ENCODE measurements around the gene TPRA1.

Gene TPRA1

DNA sequence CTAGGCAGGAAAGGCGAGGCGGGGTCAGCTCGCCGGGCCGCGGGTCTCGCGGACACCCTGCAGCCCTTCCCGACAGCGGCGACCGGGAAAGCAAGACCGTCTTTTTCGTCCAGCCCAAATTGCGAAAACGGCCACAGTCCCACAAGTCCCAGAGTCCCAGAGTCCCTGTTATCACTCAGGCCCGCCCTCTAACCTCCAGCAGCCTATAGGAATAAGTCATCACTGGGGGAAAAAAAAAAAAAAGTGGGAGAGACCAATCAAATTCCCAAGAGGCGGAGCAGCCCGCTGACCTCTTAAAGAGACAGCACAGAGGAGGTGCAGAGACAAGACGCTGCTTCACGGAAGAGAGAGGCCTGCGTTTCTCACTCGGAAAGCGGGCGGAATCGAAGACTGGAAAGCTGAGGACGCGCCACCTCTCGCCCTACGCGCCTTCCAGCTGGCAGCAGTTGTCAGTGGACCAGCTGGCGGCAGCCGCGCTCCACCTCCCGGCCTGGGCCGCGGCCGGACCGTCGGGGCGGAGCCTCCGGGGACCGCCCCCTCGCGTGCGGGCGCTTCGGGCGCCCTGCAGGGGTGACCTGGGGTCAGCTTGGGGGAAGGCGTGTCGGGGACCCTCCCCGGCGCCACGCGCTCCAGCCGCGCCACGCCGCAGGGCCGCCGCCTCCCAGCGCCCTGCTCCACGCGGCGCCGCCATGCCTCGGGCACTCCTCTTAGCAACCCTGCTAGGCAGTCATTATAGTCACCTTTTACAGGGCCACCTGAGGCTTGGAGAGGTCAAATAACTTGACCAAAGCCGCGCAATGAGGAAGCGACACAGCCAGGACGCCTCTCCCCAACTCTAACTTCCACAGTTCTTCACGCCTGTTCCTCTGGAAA, at the start of gene TPRA1:
Gene TPRA1, minus strand, starts transcription at position 141 of the 873 bp plus-strand sequence. CDS start 10,587 bp downstream, outside the sequence.
- peak; percentile 97 for FAIRE-seq
- peak; percentile 86 for DNase-seq (ENCODE audit: extremely low spot score, insufficient read length, low read depth)

DNA sequence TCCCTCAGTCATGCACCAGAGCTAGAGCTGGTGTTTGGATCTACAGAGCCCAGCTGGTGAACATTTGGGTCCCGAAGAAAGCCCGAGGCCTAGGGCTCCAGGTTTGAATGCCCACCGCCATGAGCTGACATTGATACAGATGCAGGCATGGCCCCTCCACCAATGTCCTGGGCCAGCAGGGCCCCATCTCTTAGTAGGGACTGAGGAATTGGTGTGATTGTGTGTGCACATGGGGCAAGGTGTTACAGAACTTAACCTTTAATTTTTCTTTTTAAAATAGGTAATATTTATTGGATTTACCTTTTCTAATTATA, 49.5 kb upstream of the TPRA1 start:
- DNase-seq (ENCODE audit: extremely low spot score, insufficient read length, low read depth) (no peak), FAIRE-seq (no peak)

DNA sequence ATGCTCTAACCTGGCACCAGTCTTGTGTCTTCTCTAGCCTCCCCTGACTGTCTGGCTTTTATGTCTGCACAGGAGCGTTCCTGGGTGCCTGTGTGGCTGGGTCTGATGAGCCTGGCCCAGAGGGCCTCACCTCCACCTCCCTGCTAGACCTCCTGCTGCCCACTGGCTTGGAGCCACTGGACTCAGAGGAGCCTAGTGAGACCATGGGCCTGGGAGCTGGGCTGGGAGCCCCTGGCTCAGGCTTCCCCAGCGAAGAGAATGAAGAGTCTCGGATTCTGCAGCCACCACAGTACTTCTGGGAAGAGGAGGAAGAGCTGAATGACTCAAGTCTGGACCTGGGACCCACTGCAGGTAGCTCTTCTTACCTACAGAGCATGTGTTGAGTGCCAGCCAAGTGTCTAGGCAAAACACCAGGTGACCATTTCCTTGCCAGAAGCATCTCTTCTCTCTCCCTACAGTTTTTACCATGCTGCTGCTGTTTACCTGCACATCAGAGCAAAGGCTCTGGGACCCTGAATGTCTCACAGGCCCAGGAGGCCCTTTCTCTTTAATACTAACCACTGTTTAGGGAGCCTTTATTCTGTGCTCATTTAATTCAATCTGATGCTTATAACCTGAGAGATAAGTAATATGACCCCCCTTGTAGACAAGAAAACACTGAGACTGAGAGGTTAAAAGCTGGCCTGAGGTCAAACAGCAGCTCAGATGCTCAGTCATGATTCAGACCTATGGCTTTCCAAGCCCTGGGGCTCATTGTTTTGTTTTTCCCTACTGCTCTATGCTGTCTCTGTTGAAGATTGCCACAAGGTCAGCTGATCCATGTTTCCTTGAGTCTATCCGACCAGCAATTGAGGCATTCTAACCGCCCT, 48.9 kb upstream of the TPRA1 start:
- DNase-seq (ENCODE audit: extremely low spot score, insufficient read length, low read depth) (no peak), FAIRE-seq (no peak)

DNA sequence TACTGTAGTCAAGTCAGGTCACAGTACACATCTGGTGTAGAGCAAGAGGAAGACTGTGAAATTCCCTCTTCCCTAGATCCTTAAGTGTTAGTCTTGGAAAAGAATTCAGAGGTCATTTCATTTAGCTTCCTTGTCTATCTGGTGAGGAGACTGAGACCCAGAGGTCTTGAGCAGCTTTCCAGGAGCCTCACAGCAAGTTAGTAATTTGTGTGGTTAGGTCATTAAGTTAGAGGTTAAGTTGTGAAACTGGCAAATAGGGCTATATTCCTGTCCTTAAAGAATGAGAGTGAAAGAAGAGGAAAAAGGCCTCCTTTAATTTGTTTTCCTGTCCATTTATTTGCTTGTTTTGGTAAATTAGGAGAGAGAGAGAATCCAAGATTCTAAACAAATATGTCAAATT, 47.4 kb upstream of the TPRA1 start:
- no peak for DNase-seq (ENCODE audit: extremely low spot score, insufficient read length, low read depth)
- no peak for FAIRE-seq

DNA sequence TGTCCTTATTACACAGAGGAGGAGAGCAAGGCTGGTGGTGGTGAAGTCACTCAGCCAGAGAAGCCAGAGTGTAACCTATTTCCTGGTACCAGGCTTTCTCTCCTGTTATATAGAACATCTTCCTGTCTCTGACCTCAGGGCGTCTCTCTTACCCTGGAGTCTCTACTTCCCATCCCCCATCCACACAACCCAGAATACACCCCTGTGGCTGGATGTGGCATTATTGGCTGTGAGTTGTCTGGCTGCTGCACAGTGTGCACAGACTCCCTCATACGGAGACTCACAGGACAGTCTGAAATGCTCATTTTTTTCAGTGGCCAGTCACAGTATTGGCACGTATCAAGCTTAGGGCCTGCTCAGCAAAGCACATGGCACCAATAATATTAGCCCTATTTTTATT, 47.0 kb upstream of the TPRA1 start:
- DNase-seq (ENCODE audit: extremely low spot score, insufficient read length, low read depth) (no peak), FAIRE-seq (no peak)

GRCh38 chr3:127634653-127635052, 44.1 kb upstream of the TPRA1 start:
- DNase-seq (ENCODE audit: extremely low spot score, insufficient read length, low read depth) (no peak), FAIRE-seq (no peak)

- DNase-seq (ENCODE audit: extremely low spot score, insufficient read length, low read depth) (no peak), FAIRE-seq (no peak)
Measured at GRCh38 chr3:127632035-127632820, 41.7 kb upstream of the TPRA1 start.

GRCh38 chr3:127630811-127631714, 40.5 kb upstream of the TPRA1 start:
- no peak for DNase-seq (ENCODE audit: extremely low spot score, insufficient read length, low read depth)
- FAIRE-seq = no peak

GRCh38 chr3:127629467-127630403, 39.2 kb upstream of the TPRA1 start:
- FAIRE-seq (no peak), DNase-seq (ENCODE audit: extremely low spot score, insufficient read length, low read depth) (no peak)

- DNase-seq (ENCODE audit: extremely low spot score, insufficient read length, low read depth) = peak; percentile 28
- FAIRE-seq = no peak
Measured at GRCh38 chr3:127628788-127629466, 38.4 kb upstream of the TPRA1 start, which contains the start of gene PODXL2. Gene PODXL2, plus strand, starts transcription at chr3:127629185. Its CDS starts 35 bp downstream, at chr3:127629220.

DNA sequence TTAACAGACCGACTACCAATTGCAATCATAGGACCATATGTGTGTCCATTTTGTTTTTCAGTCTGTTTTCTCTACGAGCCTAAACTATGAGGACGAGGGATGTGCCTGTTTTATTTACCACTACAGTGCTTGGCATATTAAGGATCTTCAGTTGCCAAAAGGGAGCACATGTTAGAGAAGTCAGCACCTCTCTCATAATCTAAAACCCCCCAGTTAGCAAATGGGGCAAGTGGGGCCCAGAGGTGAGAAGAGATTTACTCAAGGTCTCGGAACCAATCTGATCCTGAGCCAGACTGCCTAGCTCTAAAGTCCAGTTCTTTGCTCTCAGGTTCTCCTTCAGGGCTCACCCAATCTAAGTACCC, 37.9 kb upstream of the TPRA1 start:
- DNase-seq (ENCODE audit: extremely low spot score, insufficient read length, low read depth) (no peak), FAIRE-seq (no peak)

GRCh38 chr3:127625821-127626220, 35.3 kb upstream of the TPRA1 start:
- FAIRE-seq = no peak
- no peak for DNase-seq (ENCODE audit: extremely low spot score, insufficient read length, low read depth)

DNA sequence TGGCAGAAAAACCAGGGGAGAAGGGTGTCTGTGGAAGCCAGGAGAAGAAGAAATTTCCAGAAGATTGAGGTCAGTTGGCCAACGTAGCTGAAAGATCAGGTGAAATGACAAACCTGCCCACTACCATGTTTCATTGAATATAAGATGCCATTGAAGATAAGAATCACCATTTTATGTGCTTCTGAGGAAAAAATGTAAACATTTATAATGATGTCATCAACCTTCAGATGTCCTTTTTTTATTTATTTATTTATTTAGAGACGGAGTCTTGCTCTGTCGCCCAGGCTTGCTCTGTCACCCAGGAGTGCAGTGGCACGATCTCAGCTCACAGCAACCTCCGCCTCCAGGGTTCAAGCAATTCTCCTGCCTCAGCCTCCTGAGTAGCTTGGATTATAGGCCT, 33.5 kb upstream of the TPRA1 start:
- no peak for FAIRE-seq
- no peak for DNase-seq (ENCODE audit: extremely low spot score, insufficient read length, low read depth)

- DNase-seq (ENCODE audit: extremely low spot score, insufficient read length, low read depth) (no peak), FAIRE-seq (no peak)
Measured at GRCh38 chr3:127622772-127623576, 32.4 kb upstream of the TPRA1 start.

DNA sequence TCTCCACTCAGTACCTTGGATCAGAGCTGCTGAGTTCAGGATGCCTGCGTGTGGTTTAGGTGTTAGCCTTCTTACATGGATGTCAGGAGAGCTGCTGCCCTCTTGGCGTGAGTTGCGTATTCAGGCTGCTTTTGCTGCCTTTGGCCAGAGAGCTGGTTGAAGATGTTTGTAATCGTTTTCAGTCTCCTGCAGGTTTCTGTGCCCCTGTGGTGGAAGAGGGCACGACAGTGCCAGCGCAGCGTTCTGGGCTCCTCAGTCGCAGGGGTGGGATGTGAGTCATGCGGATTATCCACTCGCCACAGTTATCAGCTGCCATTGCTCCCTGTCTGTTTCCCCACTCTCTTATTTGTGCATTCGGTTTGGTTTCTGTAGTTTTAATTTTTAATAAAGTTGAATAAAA, 31.5 kb upstream of the TPRA1 start:
- no peak for FAIRE-seq

DNA sequence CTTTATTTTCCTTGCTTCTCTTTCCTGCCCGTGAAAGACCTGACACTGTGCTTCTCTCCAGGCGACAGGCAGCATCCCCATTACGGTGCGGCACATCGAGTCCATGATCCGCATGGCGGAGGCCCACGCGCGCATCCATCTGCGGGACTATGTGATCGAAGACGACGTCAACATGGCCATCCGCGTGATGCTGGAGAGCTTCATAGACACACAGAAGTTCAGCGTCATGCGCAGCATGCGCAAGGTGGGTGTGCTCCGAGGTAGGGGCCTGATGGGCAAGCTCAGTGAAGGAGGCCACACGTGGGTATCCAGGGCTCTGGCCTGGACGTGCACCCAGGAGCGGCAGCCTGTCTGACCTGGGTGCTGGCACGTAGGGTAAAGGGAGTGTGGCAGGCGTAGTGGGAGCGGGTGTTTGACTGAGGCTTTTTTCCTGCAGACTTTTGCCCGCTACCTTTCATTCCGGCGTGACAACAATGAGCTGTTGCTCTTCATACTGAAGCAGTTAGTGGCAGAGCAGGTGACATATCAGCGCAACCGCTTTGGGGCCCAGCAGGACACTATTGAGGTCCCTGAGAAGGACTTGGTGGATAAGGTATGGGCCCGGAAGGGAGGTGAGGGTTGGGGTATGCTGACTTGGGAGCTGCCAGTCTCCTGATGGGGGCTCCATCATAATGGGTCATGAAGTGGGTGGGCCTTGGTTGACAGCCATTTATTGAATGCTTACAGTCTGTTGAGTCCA, 30.3 kb upstream of the TPRA1 start:
- FAIRE-seq (no peak), DNase-seq (ENCODE audit: extremely low spot score, insufficient read length, low read depth) (no peak)

More for the DNA sequence above, 31.5 kb upstream of the TPRA1 start:
- DNase-seq (ENCODE audit: extremely low spot score, insufficient read length, low read depth) = no peak
